GM19239 (cell line): ENCODE measurements around the gene TMEM178A.
"Not testable (repeated sequence)": the region's sequence is repeated elsewhere in the genome, so short reads cannot be mapped to it uniquely, and the experiment has no call there.

ENCODE experiments used
- DNase-seq: peaks from one replicate; pipeline ENCODE4 v3.0.0; 2011; ENCODE audit warnings: low spot score; ENCODE audit not compliant: insufficient read length
- FAIRE-seq: peaks from 2 replicates; lab custom pipeline; 2011; peaks lifted over from hg19 to GRCh38; lab: Jason Lieb, UNC

The TMEM178A gene

GRCh38 chr2:39646267-39646666 lies 19.4 kb upstream of the TMEM178A start:
- DNase-seq (no peak), FAIRE-seq (no peak)

GRCh38 chr2:39647104-39647765 lies 18.5 kb upstream of the TMEM178A start:
- FAIRE-seq (no peak), DNase-seq (no peak)

GRCh38 chr2:39648580-39648979 lies 17.1 kb upstream of the TMEM178A start:
- no peak for FAIRE-seq

GRCh38 chr2:39649511-39649910 lies 16.2 kb upstream of the TMEM178A start:
- DNase-seq (no peak), FAIRE-seq (no peak)

More at GRCh38 chr2:39648580-39648979, 17.1 kb upstream of the TMEM178A start:
- no peak for DNase-seq

GRCh38 chr2:39650468-39650867 lies 15.2 kb upstream of the TMEM178A start:
- FAIRE-seq (no peak), DNase-seq (no peak)

- not testable (repeated sequence) for FAIRE-seq, DNase-seq
These were observed 9.5 kb upstream of the TMEM178A start for GRCh38 chr2:39656215-39656614.

- DNase-seq, result no peak
- FAIRE-seq, result no peak
These were observed 8.3 kb upstream of the TMEM178A start for GRCh38 chr2:39657287-39657937.

GRCh38 chr2:39658371-39658770 lies 7.3 kb upstream of the TMEM178A start:
- FAIRE-seq, result no peak
- no peak for DNase-seq

- DNase-seq (no peak), FAIRE-seq (no peak)
These were observed 5.7 kb upstream of the TMEM178A start for GRCh38 chr2:39659765-39660611.

GRCh38 chr2:39660612-39661236 lies 5.0 kb upstream of the TMEM178A start:
- FAIRE-seq (no peak), DNase-seq (no peak)

- DNase-seq, result no peak
These were observed 3.9 kb upstream of the TMEM178A start for GRCh38 chr2:39661826-39662225.

GRCh38 chr2:39663187-39663930 lies 2.4 kb upstream of the TMEM178A start:
- FAIRE-seq, result no peak

More at GRCh38 chr2:39661826-39662225, 3.9 kb upstream of the TMEM178A start:
- no peak for FAIRE-seq

GRCh38 chr2:39664232-39664887 lies 1.4 kb upstream of the TMEM178A start:
- DNase-seq, result no peak
- FAIRE-seq, result no peak

More at GRCh38 chr2:39663187-39663930, 2.4 kb upstream of the TMEM178A start:
- DNase-seq, result no peak

- FAIRE-seq, result no peak
- DNase-seq, result no peak
These were observed 677 bp upstream of the TMEM178A start for GRCh38 chr2:39664888-39665591.

- DNase-seq (no peak), FAIRE-seq (no peak)
These were observed 879 bp downstream of the TMEM178A start for GRCh38 chr2:39666491-39667101.

GRCh38 chr2:39667104-39667885 lies 1.6 kb downstream of the TMEM178A start:
- no peak for FAIRE-seq

GRCh38 chr2:39667886-39668276 lies 2.2 kb downstream of the TMEM178A start:
- FAIRE-seq, result no peak
- no peak for DNase-seq

More at GRCh38 chr2:39667104-39667885, 1.6 kb downstream of the TMEM178A start:
- DNase-seq, result no peak
